KMS-11 (cell line): Measurements from ENCODE around the gene RAPGEF1.
A peak's percentile ranks its signal among the peaks of the same experiment; 100 is the strongest.

Experiments
- H2AFZ ChIP-seq: fragments of 200-600 bp; sonication (generic); 2 replicates; pipeline ENCODE4 v1.6.1; 2016; ENCODE audit warnings: antibody characterized with exemption, mixed run types, low read depth
- H3K27ac ChIP-seq: fragments of 200-600 bp; sonication (generic); 2 replicates; pipeline ENCODE4 v1.6.1; 2016; ENCODE audit warnings: mild to moderate bottlenecking, mixed run types
- H3K27me3 ChIP-seq: fragments of 200-600 bp; sonication (generic); 2 replicates; pipeline ENCODE4 v1.6.1; 2017; ENCODE audit warnings: mild to moderate bottlenecking, low read depth, mixed run types, moderate library complexity; ENCODE audit not compliant: insufficient read depth
- H3K36me3 ChIP-seq: fragments of 200-600 bp; sonication (generic); 2 replicates; pipeline ENCODE4 v1.6.1; 2017; ENCODE audit warnings: mild to moderate bottlenecking, mixed run types; ENCODE audit not compliant: insufficient read depth
- H3K4me1 ChIP-seq: fragments of 200-600 bp; sonication (generic); 2 replicates; pipeline ENCODE4 v1.6.1; 2016; ENCODE audit warnings: mild to moderate bottlenecking, low read depth, mixed run types; ENCODE audit not compliant: poor library complexity, severe bottlenecking
- H3K4me2 ChIP-seq: fragments of 200-600 bp; sonication (generic); 2 replicates; pipeline ENCODE4 v1.7.0; 2016; ENCODE audit warnings: mild to moderate bottlenecking, mixed run types
- H3K4me3 ChIP-seq: fragments of 200-600 bp; sonication (generic); IDR thresholded peaks from 2 replicates; pipeline ENCODE4 v1.6.1; 2017; ENCODE audit warnings: low read depth, low read length, mixed read lengths; ENCODE audit not compliant: insufficient read depth
- H3K79me2 ChIP-seq: fragments of 200-600 bp; sonication (generic); 2 replicates; pipeline ENCODE4 v1.6.1; 2016; ENCODE audit warnings: low read depth, mixed run types; ENCODE audit not compliant: insufficient read depth
- H3K9ac ChIP-seq: fragments of 200-600 bp; sonication (generic); 2 replicates; pipeline ENCODE4 v1.6.1; 2016; ENCODE audit warnings: mild to moderate bottlenecking, mixed run types
- H4K20me1 ChIP-seq: fragments of 200-600 bp; sonication (generic); 2 replicates; pipeline ENCODE4 v1.6.1; 2016; ENCODE audit warnings: mild to moderate bottlenecking, mixed run types; ENCODE audit not compliant: insufficient read depth
- TF ChIP-seq, protein P1 (sequence below): fragments of 200-600 bp; sonication (generic); conservative IDR thresholded peaks from 2 replicates; pipeline ENCODE4 v1.6.1; 2017; ENCODE audit warnings: low read depth, mild to moderate bottlenecking, antibody characterized with exemption, low read length, moderate library complexity, mixed read lengths

RAPGEF1 gene

DNA sequence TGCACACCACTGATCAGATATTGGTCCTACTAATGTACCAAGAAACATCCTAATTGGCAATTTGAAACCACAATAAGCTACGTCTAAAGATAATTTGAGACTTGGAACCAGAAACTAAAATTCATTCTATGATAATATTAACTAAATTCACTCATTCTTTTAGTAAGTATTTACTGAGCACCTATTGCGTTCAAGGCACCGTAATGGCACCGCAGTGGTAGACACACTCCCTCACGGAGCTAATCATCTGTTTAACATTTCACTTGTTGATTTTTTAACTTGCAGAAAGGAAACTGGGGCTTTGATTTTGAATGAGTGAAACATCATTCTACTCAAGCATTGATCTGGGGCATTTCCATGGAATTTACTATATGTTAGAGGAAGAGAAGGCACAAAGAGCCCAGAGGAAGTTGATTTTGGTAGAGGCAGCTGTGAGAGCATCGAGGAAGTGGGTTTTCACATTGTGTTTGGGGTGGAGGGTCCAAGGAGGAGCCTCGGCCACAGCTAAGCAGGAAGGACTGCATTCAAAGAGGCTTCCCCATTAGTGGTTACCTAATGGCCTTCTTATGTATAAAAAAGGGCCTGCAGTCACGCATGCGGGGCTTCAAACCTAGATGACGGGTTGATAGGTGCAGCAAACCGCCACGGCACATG, 7.1 kb downstream of the RAPGEF1 start:
- peaks cover 96% of the 10 kb centered on the region for H3K4me1 ChIP-seq
- TF ChIP-seq, protein P1, sequence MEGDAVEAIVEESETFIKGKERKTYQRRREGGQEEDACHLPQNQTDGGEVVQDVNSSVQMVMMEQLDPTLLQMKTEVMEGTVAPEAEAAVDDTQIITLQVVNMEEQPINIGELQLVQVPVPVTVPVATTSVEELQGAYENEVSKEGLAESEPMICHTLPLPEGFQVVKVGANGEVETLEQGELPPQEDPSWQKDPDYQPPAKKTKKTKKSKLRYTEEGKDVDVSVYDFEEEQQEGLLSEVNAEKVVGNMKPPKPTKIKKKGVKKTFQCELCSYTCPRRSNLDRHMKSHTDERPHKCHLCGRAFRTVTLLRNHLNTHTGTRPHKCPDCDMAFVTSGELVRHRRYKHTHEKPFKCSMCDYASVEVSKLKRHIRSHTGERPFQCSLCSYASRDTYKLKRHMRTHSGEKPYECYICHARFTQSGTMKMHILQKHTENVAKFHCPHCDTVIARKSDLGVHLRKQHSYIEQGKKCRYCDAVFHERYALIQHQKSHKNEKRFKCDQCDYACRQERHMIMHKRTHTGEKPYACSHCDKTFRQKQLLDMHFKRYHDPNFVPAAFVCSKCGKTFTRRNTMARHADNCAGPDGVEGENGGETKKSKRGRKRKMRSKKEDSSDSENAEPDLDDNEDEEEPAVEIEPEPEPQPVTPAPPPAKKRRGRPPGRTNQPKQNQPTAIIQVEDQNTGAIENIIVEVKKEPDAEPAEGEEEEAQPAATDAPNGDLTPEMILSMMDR: no peak
- H3K4me3 ChIP-seq: no peak overlapping the region
- no peaks in the 10 kb centered on the region for H3K36me3 ChIP-seq
- no peak overlapping the region for H2AFZ ChIP-seq
- H3K9ac ChIP-seq: peak overlapping the region; percentile 47; the same call in 1 of the 2 replicates
- peak overlapping the region; percentile 97 for H3K27ac ChIP-seq
- H4K20me1 ChIP-seq: no peaks in the 10 kb centered on the region
- peaks cover 77% of the 10 kb centered on the region for H3K79me2 ChIP-seq
- no peaks in the 10 kb centered on the region for H3K27me3 ChIP-seq
- peak overlapping the region; percentile 63 for H3K4me2 ChIP-seq

DNA sequence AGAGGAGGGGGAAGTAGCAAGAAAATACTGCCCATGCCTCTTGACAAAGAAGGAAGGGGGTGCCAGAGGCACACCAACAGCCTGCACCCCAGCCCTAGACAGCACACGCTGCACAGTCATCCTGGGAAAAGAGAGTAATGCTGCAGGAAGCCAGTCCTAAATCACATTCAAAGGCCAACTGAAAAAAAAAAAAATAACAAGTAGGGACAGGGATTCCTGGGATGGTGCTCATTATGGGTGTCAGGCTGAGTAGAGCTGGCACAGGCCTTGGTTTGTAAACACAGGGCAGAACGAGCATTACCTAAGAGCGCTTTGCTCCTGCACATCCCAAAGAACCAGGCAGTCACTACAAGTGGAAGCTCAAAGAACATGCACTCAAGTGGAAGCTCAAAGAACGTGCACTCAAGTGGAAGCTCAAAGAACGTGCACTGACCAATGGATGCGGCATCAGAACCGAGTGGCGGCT, 7.8 kb downstream of the RAPGEF1 start:
- Histone ChIP-seq H3K27ac (peak overlapping the region; percentile 97), H3K79me2 (peaks cover 76% of the 10 kb centered on the region), H3K4me2 (peak overlapping the region; percentile 63), H4K20me1 (no peaks in the 10 kb centered on the region), H2AFZ (no peak overlapping the region), H3K4me3 (no peak overlapping the region), H3K36me3 (no peaks in the 10 kb centered on the region), H3K9ac (peak overlapping the region; percentile 47; the same call in 1 of the 2 replicates), H3K27me3 (no peaks in the 10 kb centered on the region), H3K4me1 (peaks cover 96% of the 10 kb centered on the region)
- TF ChIP-seq, protein P1: no peak

DNA sequence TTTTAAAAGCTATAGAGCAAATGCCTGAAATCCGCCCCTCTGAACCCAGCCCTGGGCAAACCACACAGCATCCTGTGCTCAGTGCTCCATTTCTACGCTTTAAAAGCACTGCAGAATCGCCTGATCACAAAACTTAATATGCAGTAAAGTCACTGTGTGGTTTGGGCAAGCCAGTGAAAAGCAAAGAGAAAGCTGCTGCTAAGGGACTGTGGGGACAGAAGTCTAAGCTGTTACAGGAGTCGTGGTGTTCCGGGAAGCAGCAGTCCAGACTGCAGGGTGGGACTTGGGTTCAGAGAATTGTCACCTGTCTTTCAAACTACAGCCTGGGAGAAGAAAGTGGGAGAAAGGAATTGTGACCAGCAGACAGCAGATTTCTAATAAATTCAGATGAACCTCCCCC, 8.2 kb downstream of the RAPGEF1 start:
- H2AFZ ChIP-seq: no peak overlapping the region
- H3K4me1 ChIP-seq: peaks cover 96% of the 10 kb centered on the region
- no peaks in the 10 kb centered on the region for H3K27me3 ChIP-seq
- H3K4me3 ChIP-seq: no peak overlapping the region
- TF ChIP-seq, protein P1: no peak
- H3K9ac ChIP-seq: peak overlapping the region; percentile 47; the same call in 1 of the 2 replicates
- peak overlapping the region; percentile 63 for H3K4me2 ChIP-seq
- no peaks in the 10 kb centered on the region for H4K20me1 ChIP-seq
- H3K27ac ChIP-seq: peak overlapping the region; percentile 97
- H3K36me3 ChIP-seq: no peaks in the 10 kb centered on the region
- H3K79me2 ChIP-seq: peaks cover 76% of the 10 kb centered on the region

DNA sequence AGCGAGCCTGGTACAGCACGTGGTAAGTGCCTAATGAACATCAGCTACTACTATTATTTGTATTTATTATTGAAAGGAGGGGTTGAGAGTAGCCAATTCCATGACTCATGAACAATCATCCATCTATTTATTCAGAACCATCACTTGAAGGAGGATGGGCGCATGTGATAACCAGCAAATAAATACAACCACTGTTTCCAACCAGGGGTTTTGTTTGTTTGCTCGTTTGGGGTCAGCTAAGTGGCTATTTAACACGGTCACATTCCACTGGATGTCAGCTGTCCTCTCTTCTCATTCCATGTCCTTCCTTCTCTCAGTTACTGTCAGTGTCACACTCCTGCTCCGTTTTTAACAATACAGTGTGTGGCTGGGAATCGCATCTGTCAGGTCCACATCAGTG, 8.6 kb downstream of the RAPGEF1 start:
- H3K9ac ChIP-seq: peak overlapping the region; percentile 47; the same call in 1 of the 2 replicates
- H3K4me2 ChIP-seq: peak overlapping the region; percentile 63
- TF ChIP-seq, protein P1: no peak
- peak overlapping the region; percentile 97 for H3K27ac ChIP-seq
- no peak overlapping the region for H2AFZ ChIP-seq
- no peaks in the 10 kb centered on the region for H3K36me3 ChIP-seq
- peaks cover 96% of the 10 kb centered on the region for H3K4me1 ChIP-seq
- H4K20me1 ChIP-seq: no peaks in the 10 kb centered on the region
- H3K4me3 ChIP-seq: no peak overlapping the region
- peaks cover 76% of the 10 kb centered on the region for H3K79me2 ChIP-seq
- H3K27me3 ChIP-seq: no peaks in the 10 kb centered on the region
